Liver (tissue), 3 donors: Measurements from ENCODE around the gene TRIM17.

ENCODE experiments used
- ATF3 ChIP-seq: IDR thresholded peaks from 2 replicates; pipeline ENCODE4 v1.6.1; 2016; ENCODE audit warnings: antibody characterized with exemption
- CTCF ChIP-seq: fragments of 150-350 bp; IDR thresholded peaks from 2 replicates; pipeline ENCODE4 v1.5.1; 2017; ENCODE audit warnings: improper control_type of control experiment, low read depth, low read length; ENCODE audit not compliant: missing input control
- FOXA1 ChIP-seq: IDR thresholded peaks from 2 replicates; pipeline ENCODE4 v1.6.1; 2016; ENCODE audit warnings: antibody characterized with exemption
- GABPA ChIP-seq, 2 donors: IDR thresholded peaks in 1 of 2; conservative IDR thresholded peaks in 1 of 2; 2 replicates each; pipeline ENCODE4 v1.6.1; 2016; ENCODE audit warnings: antibody characterized with exemption in 2 of 2, mild to moderate bottlenecking in 1 of 2, moderate library complexity in 1 of 2
- HNF4A ChIP-seq, 2 donors: conservative IDR thresholded peaks; 2 replicates each; pipeline ENCODE4 v1.6.1; 2016; ENCODE audit warnings: antibody characterized with exemption in 2 of 2, mild to moderate bottlenecking in 2 of 2
- JUND ChIP-seq, 2 donors: IDR thresholded peaks; 2 replicates each; pipeline ENCODE4 v1.6.1; 2016; ENCODE audit warnings: antibody characterized with exemption in 2 of 2
- MAX ChIP-seq: IDR thresholded peaks from 2 replicates; pipeline ENCODE4 v1.6.1; 2016; ENCODE audit warnings: antibody characterized with exemption
- RAD21 ChIP-seq, 2 donors: IDR thresholded peaks; 2 replicates each; pipeline ENCODE4 v1.6.1; 2016; ENCODE audit warnings: antibody characterized with exemption in 2 of 2, mild to moderate bottlenecking in 2 of 2
- REST ChIP-seq: IDR thresholded peaks from 2 replicates; pipeline ENCODE4 v1.6.1; 2016; ENCODE audit warnings: antibody characterized with exemption, mild to moderate bottlenecking
- SP1 ChIP-seq: IDR thresholded peaks from 2 replicates; pipeline ENCODE4 v1.6.1; 2018; ENCODE audit warnings: antibody characterized with exemption, mild to moderate bottlenecking
- TAF1 ChIP-seq: conservative IDR thresholded peaks from 2 replicates; pipeline ENCODE4 v1.6.1; 2016; ENCODE audit warnings: antibody characterized with exemption, mild to moderate bottlenecking
- YY1 ChIP-seq: IDR thresholded peaks from 2 replicates; pipeline ENCODE4 v1.6.1; 2016; ENCODE audit warnings: antibody characterized with exemption, mild to moderate bottlenecking
- ZBTB33 ChIP-seq: IDR thresholded peaks from 2 replicates; pipeline ENCODE4 v1.6.1; 2016; ENCODE audit warnings: antibody characterized with exemption
- donor health status: healthy.
- donor health status: healthy.

GRCh38 chr1:228450200-228450599, 33.5 kb upstream of the TRIM17 start:
- TF ChIP-seq CTCF (no peak), ATF3 (no peak), YY1 (no peak), ZBTB33 (no peak), SP1 (no peak), JUND (IDR thresholded peaks at IDR 0.05) (no peak), TAF1 (no peak), FOXA1 (no peak), REST (no peak), GABPA (IDR thresholded peaks at IDR 0.05 in 1 of 2, conservative IDR thresholded peaks at IDR 0.05 in 1 of 2) (no peak), HNF4A (conservative IDR thresholded peaks at IDR 0.05) (no peak), RAD21 (IDR thresholded peaks at IDR 0.05) (no peak), MAX (no peak)
